ENCODE data around the gene SOHLH1. TPM values are rescaled to one million over a fixed set of nuclear protein-coding genes. Genes with fewer than 3 reads are reported as not detected.

SOHLH1 gene
- total RNA-seq, 2 experiments from 2014 or later, result not detected

- DNase-seq (ENCODE audit: low spot score), result no peak
- intact Hi-C loops (cut with micrococcal nuclease; ENCODE audit: unreplicated experiment), result no loop called here
- CTCF ChIA-PET (ENCODE audit: unreplicated experiment), result no interaction called here
- TF ChIP-seq CTCF (conservative IDR thresholded peaks at IDR 0.05; ENCODE audit: low read length) (no peak), EZH2phosphoT487 (IDR thresholded peaks at IDR 0.05; ENCODE audit: borderline replicate concordance, low read depth, low read length) (no peak)
- POLR2A ChIA-PET, result no interaction called here
- H3K36me3 ChIP-seq (ENCODE audit: insufficient read depth, low read length), result no peaks in the 10 kb centered on the region
- no peaks in the 10 kb centered on the region for H3K4me1 ChIP-seq (ENCODE audit: insufficient read depth, low read length, poor library complexity, severe bottlenecking)
- no peak overlapping the region for H3K27ac ChIP-seq (ENCODE audit: low read depth, low read length, poor library complexity, severe bottlenecking)
- no peak overlapping the region for H3K4me2 ChIP-seq (ENCODE audit: low read length)
- no peak overlapping the region for H3K4me3 ChIP-seq (ENCODE audit: low read depth, low read length, poor library complexity, severe bottlenecking)
- H4K20me1 ChIP-seq (ENCODE audit: insufficient read depth, low read length), result no peaks in the 10 kb centered on the region
- no peaks in the 10 kb centered on the region for H3K79me2 ChIP-seq (ENCODE audit: insufficient read depth, low read depth, low read length)
- H2AFZ ChIP-seq (ENCODE audit: low read length), result no peak overlapping the region
- no peaks in the 10 kb centered on the region for H3K9me3 ChIP-seq (ENCODE audit: low read length)
- BruUV-seq (replicated peaks), result no TSS peak
- H3K9me2 ChIP-seq (ENCODE audit: insufficient read depth, low read length), result no peaks in the 10 kb centered on the region
Measured at GRCh38 chr9:135664801-135665794, 34.2 kb downstream of the SOHLH1 start.

DNA sequence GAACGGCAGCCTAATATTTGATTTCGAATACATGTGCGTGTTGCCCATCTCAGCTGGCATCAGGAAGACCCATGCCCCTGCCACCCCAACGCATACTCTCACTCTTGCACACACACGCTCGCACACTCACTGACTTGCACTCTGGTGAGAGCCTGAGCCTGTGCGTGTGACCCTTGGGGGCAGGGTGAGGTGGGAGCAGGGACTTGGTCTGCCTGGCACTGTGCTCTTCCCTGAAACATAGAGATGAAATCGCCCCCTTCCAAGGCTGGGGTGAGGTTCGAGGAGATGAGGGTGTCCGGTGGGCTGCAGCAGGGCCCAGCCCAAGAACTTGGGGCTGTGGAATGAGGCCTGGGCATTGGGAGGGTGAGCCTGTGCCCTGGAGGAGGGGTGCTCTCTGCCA, 35.0 kb downstream of the SOHLH1 start:
- no TSS peak for BruUV-seq (replicated peaks)
- Histone ChIP-seq H3K9me2 (ENCODE audit: insufficient read depth, low read length) (no peaks in the 10 kb centered on the region), H3K4me2 (ENCODE audit: low read length) (no peak overlapping the region), H3K4me3 (ENCODE audit: low read depth, low read length, poor library complexity, severe bottlenecking) (no peak overlapping the region), H3K36me3 (ENCODE audit: insufficient read depth, low read length) (no peaks in the 10 kb centered on the region), H4K20me1 (ENCODE audit: insufficient read depth, low read length) (no peaks in the 10 kb centered on the region), H3K4me1 (ENCODE audit: insufficient read depth, low read length, poor library complexity, severe bottlenecking) (no peaks in the 10 kb centered on the region), H3K27ac (ENCODE audit: low read depth, low read length, poor library complexity, severe bottlenecking) (no peak overlapping the region), H2AFZ (ENCODE audit: low read length) (no peak overlapping the region), H3K9me3 (ENCODE audit: low read length) (no peaks in the 10 kb centered on the region), H3K79me2 (ENCODE audit: insufficient read depth, low read depth, low read length) (no peaks in the 10 kb centered on the region)
- no peak for TF ChIP-seq CTCF (conservative IDR thresholded peaks at IDR 0.05; ENCODE audit: low read length)
- no peak for TF ChIP-seq EZH2phosphoT487 (IDR thresholded peaks at IDR 0.05; ENCODE audit: borderline replicate concordance, low read depth, low read length)
- CTCF ChIA-PET (ENCODE audit: unreplicated experiment), result no interaction called here
- DNase-seq (ENCODE audit: low spot score), result no peak
- intact Hi-C loops (cut with micrococcal nuclease; ENCODE audit: unreplicated experiment), result no loop called here
- POLR2A ChIA-PET, result no interaction called here

- Histone ChIP-seq H3K36me3 (ENCODE audit: insufficient read depth, low read length) (no peaks in the 10 kb centered on the region), H3K9me2 (ENCODE audit: insufficient read depth, low read length) (no peaks in the 10 kb centered on the region), H4K20me1 (ENCODE audit: insufficient read depth, low read length) (no peaks in the 10 kb centered on the region), H2AFZ (ENCODE audit: low read length) (no peak overlapping the region), H3K27ac (ENCODE audit: low read depth, low read length, poor library complexity, severe bottlenecking) (no peak overlapping the region), H3K9me3 (ENCODE audit: low read length) (no peaks in the 10 kb centered on the region), H3K4me3 (ENCODE audit: low read depth, low read length, poor library complexity, severe bottlenecking) (no peak overlapping the region), H3K4me2 (ENCODE audit: low read length) (no peak overlapping the region), H3K79me2 (ENCODE audit: insufficient read depth, low read depth, low read length) (no peaks in the 10 kb centered on the region), H3K4me1 (ENCODE audit: insufficient read depth, low read length, poor library complexity, severe bottlenecking) (no peaks in the 10 kb centered on the region)
- POLR2A ChIA-PET, result no interaction called here
- intact Hi-C loops (cut with micrococcal nuclease; ENCODE audit: unreplicated experiment), result no loop called here
- no peak for DNase-seq (ENCODE audit: low spot score)
- TF ChIP-seq CTCF (conservative IDR thresholded peaks at IDR 0.05; ENCODE audit: low read length), result no peak
- no peak for TF ChIP-seq EZH2phosphoT487 (IDR thresholded peaks at IDR 0.05; ENCODE audit: borderline replicate concordance, low read depth, low read length)
- BruUV-seq (replicated peaks), result no TSS peak
- CTCF ChIA-PET (ENCODE audit: unreplicated experiment), result no interaction called here
Measured at GRCh38 chr9:135663857-135664256, 35.4 kb downstream of the SOHLH1 start.
